ENCODE results near the gene SMC4. TPM values are rescaled to one million over a fixed set of nuclear protein-coding genes. Genes with fewer than 3 reads are reported as not detected.

Gene SMC4
- total and polyA plus RNA-seq, 11 donors = 14.0 to 27.3 (median 18.4) TPM

GRCh38 chr3:160403796-160404470 lies 4.5 kb downstream of the SMC4 start:
- WGBS, 4 donors = 39 to 47% (median 44%) methylated on average over 7 of the region's 7 CpGs
- intact Hi-C loops (cut with DNase I) = no loop called here
- peak overlapping the region in 5 of 12 donors; percentile 2 to 82 (median 69) for H3K4me3 ChIP-seq
- H3K27me3 ChIP-seq = no peaks in the 10 kb centered on the region
- no peaks in the 10 kb centered on the region for H3K9me3 ChIP-seq
- no peak for ATAC-seq
- peaks cover 0 to 27% (median 0%) of the 10 kb centered on the region in 9 donors for H3K36me3 ChIP-seq
- TF ChIP-seq POLR2A (IDR thresholded peaks at IDR 0.05) (no peak), CTCF (IDR thresholded peaks at IDR 0.05) (no peak)
- H3K27ac ChIP-seq = peak overlapping the region in 4 of 12 donors; percentile 6 to 86 (median 30)
- peaks cover 0 to 31% (median 9%) of the 10 kb centered on the region in 12 donors for H3K4me1 ChIP-seq
- DNase-seq = no peak

- WGBS, 4 donors = 71 to 79% (median 74%) methylated on average over 10 of the region's 10 CpGs
- Histone ChIP-seq H3K27me3 (no peaks in the 10 kb centered on the region), H3K36me3 (peaks cover 0 to 56% (median 25%) of the 10 kb centered on the region in 9 donors), H3K9me3 (no peaks in the 10 kb centered on the region), H3K4me1 (no peaks in the 10 kb centered on the region), H3K4me3 (no peak overlapping the region), H3K27ac (no peak overlapping the region)
- intact Hi-C loops (cut with DNase I) = loop anchor here in 9 of 10 donors (5.0 to 10.0 kb wide), 3 partner anchors 245 to 378 kb away; no protein-coding TSS in a partner anchor
- no peak for ATAC-seq
- no peak for DNase-seq
- TF ChIP-seq POLR2A (IDR thresholded peaks at IDR 0.05) = no peak
- TF ChIP-seq CTCF (IDR thresholded peaks at IDR 0.05) = no peak
Observed at GRCh38 chr3:160409812-160410610, 10.6 kb downstream of the SMC4 start.

DNA sequence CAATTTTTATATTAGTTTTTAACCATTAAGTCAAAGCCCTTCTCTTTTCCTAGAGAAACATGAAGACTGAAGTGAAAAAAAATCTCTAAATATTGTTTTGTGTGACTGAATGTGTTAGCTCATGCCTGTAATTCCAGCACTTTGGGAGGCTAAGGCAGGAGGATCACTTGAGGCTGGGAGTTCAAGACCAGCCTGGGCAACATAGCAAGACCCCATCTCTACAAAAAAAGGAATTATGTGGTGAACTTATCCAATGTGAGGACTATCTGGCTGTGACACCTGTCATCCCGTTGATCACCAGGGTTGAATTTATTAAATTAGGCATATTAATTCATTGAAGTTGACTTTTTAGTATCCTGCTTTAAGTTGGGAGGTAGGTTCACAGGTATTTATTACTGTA lies 13.0 kb downstream of the SMC4 start:
- Histone ChIP-seq H3K36me3 (peaks cover 0 to 68% (median 50%) of the 10 kb centered on the region in 9 donors), H3K4me3 (no peak overlapping the region), H3K27me3 (no peaks in the 10 kb centered on the region), H3K4me1 (peaks cover 0 to 12% (median 0%) of the 10 kb centered on the region in 12 donors), H3K9me3 (no peaks in the 10 kb centered on the region), H3K27ac (no peak overlapping the region)
- DNase-seq (no peak), ATAC-seq (no peak)
- WGBS, 4 donors = 49 to 88% (median 82%) methylated on average over 1 of the region's 1 CpG
- TF ChIP-seq CTCF (IDR thresholded peaks at IDR 0.05) (no peak), POLR2A (IDR thresholded peaks at IDR 0.05) (no peak)
- intact Hi-C loops (cut with DNase I) = loop anchor here in 9 of 10 donors (5.0 to 10.0 kb wide), 3 partner anchors 248 to 380 kb away; no protein-coding TSS in a partner anchor

Measured in heart left ventricle (tissue), 16 donors.